ENCODE results near the gene FBXO5.

FBXO5 gene

GRCh38 chr6:152982904-152983636, at the start of gene FBXO5:
Gene FBXO5, minus strand, starts transcription at chr6:152983041. Its CDS starts 82 bp downstream, at chr6:152982959.
- Mint-ChIP-seq H3K36me3 (no peaks in the 10 kb centered on the region), H3K27me3 (no peaks in the 10 kb centered on the region), H3K9me3 (ENCODE audit: low read depth) (no peaks in the 10 kb centered on the region), H3K27ac (peak within 1 kb of the TSS; percentile 99), H3K4me1 (ENCODE audit: low read depth) (peaks cover 52% of the 10 kb centered on the region), H3K4me3 (peak within 1 kb of the TSS; percentile 98)

GRCh38 chr6:153032255-153032882, 49.5 kb upstream of the FBXO5 start:
- no peak overlapping the region for H3K27ac Mint-ChIP-seq
- H3K27me3 Mint-ChIP-seq: peaks cover 5% of the 10 kb centered on the region
- no peak overlapping the region for H3K4me3 Mint-ChIP-seq
- H3K9me3 Mint-ChIP-seq (ENCODE audit: low read depth): no peaks in the 10 kb centered on the region
- H3K36me3 Mint-ChIP-seq: no peaks in the 10 kb centered on the region
- no peaks in the 10 kb centered on the region for H3K4me1 Mint-ChIP-seq (ENCODE audit: low read depth)

DNA sequence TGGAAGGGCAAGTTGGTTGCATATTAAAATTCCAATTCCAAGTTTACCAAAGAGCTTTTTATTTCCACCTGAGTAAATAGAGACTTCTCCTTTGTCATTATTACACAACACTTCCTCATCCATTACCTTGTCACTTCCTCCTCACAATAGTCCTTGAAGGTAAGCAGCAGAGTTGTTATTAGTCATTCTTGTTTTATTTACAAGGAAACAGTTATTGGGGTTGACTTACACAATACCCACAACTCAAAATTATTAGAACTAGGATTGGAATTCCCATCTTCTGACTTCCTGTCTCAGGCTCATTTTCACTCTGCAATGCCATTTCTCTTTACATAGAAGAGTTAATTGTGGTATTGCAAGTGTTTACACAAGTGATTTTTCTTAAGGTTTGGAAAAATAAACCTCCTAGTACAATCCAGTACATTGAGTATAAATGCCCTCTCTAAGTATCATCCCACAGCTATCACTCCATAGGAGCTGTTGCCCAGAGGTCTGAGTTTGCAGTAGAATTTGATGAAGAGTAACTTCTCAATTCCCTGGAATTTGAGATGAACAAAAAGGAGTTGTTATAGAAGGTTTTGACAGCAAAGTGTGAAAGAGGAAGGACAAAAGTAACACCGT, 48.6 kb upstream of the FBXO5 start:
- no peaks in the 10 kb centered on the region for H3K36me3 Mint-ChIP-seq

GRCh38 chr6:153028963-153029362, 46.1 kb upstream of the FBXO5 start:
- H3K4me3 Mint-ChIP-seq: no peak overlapping the region

More for the DNA sequence above, 48.6 kb upstream of the FBXO5 start:
- Mint-ChIP-seq H3K4me3 (no peak overlapping the region), H3K27me3 (peaks cover 5% of the 10 kb centered on the region), H3K9me3 (ENCODE audit: low read depth) (no peaks in the 10 kb centered on the region), H3K4me1 (ENCODE audit: low read depth) (no peaks in the 10 kb centered on the region), H3K27ac (no peak overlapping the region)

DNA sequence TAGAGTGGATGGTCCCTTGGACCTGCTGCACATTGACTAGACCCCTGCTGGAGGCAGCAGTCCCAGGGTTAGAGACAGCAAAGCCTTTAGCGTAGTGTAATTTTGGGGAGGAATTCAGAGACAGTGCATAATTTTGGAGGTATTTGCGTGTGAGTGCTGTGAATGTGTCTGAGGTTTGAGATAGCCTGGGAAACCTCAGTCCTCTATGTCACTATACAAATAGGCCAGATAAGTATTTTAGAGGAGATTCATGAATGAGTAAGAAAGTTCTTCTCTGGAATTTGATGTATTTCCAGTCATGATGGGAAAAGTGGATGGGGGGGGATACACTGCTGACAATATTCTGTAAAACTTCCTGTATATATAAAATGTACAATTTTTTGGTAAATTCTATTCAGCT, 45.4 kb upstream of the FBXO5 start:
- Mint-ChIP-seq H3K4me1 (ENCODE audit: low read depth) (no peaks in the 10 kb centered on the region), H3K27ac (no peak overlapping the region), H3K27me3 (peaks cover 7% of the 10 kb centered on the region), H3K4me3 (no peak overlapping the region), H3K36me3 (no peaks in the 10 kb centered on the region), H3K9me3 (ENCODE audit: low read depth) (no peaks in the 10 kb centered on the region)

More at GRCh38 chr6:153028963-153029362, 46.1 kb upstream of the FBXO5 start:
- Mint-ChIP-seq H3K36me3 (no peaks in the 10 kb centered on the region), H3K4me1 (ENCODE audit: low read depth) (no peaks in the 10 kb centered on the region), H3K9me3 (ENCODE audit: low read depth) (no peaks in the 10 kb centered on the region), H3K27me3 (peaks cover 7% of the 10 kb centered on the region), H3K27ac (no peak overlapping the region)

DNA sequence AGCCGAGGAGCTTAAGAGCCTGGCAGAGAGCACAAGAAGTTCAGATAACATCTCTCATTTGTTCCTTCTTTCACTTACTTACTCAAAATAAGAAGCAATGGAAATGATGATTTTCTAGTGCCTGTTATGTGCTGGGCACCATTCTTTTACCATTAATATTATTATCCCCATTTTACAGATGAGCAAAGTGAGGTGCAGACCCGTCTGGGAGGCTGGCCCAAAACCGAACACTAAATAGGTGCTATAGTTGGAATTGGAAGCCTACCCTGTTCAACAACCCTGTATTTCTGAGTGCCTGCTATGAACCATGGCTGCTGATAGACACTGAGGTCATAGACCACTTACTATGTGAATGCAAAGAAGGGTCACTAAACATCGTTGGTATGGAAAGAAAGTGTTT, 44.6 kb upstream of the FBXO5 start:
- no peaks in the 10 kb centered on the region for H3K36me3 Mint-ChIP-seq

DNA sequence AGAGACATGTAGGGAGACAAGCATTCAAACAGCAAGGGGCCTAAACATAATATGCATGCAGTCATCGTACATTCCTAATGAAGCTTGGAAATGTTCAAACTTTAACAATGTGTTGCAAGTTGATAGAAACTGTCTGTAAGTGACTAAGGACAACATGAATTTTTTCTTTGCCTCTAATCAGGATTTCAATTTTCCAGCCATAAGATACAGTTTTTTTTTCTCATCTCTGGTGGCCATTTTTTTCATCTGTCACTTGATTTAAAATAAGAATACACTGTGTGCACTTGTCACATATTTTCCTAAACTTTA, 41.8 kb upstream of the FBXO5 start:
- Mint-ChIP-seq H3K36me3 (no peaks in the 10 kb centered on the region), H3K27ac (no peak overlapping the region)

More for the DNA sequence above, 44.6 kb upstream of the FBXO5 start:
- Mint-ChIP-seq H3K27me3 (peaks cover 8% of the 10 kb centered on the region), H3K4me1 (ENCODE audit: low read depth) (no peaks in the 10 kb centered on the region), H3K4me3 (no peak overlapping the region), H3K27ac (no peak overlapping the region), H3K9me3 (ENCODE audit: low read depth) (no peaks in the 10 kb centered on the region)

DNA sequence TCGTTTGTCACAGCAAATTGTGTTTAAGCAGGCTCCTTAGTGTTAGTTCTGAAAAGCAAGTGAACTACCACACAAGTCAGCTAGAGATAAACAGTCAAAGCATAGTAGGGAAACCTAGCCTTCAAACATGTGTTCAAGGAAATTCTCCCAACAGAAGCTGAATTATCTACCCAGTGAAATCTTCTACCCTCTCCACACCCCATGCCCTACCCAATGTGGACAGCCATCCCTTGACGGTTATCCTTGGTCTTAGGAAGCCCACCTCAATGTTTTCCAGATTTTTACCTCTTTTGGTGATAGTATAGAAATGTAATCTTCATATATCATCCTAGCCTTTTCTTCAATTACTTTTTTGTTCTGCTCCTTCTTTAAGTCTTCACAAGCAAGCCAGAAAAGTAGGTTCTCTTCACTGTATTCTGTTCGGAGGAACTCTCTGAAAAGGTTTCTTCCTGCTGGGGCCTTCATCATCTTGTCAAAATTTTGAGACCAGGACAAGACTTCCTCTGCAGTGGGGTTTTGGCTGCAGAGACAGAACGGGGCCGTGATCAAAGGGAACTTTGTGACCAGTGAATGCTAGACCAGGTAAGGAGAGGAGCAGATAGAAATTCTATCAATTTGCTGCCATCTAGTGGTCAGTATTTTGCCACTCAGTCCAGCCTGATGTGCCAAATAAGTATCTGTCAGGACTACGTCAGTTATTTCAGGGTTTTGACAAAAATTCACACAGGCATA, 41.3 kb upstream of the FBXO5 start:
- H3K4me3 Mint-ChIP-seq: no peak overlapping the region
- no peaks in the 10 kb centered on the region for H3K9me3 Mint-ChIP-seq (ENCODE audit: low read depth)
- no peak overlapping the region for H3K27ac Mint-ChIP-seq
- H3K36me3 Mint-ChIP-seq: no peaks in the 10 kb centered on the region
- no peaks in the 10 kb centered on the region for H3K4me1 Mint-ChIP-seq (ENCODE audit: low read depth)
- peaks cover 8% of the 10 kb centered on the region for H3K27me3 Mint-ChIP-seq

More for the DNA sequence above, 41.8 kb upstream of the FBXO5 start:
- Mint-ChIP-seq H3K4me1 (ENCODE audit: low read depth) (no peaks in the 10 kb centered on the region), H3K27me3 (peaks cover 6% of the 10 kb centered on the region), H3K4me3 (no peak overlapping the region), H3K9me3 (ENCODE audit: low read depth) (no peaks in the 10 kb centered on the region)

DNA sequence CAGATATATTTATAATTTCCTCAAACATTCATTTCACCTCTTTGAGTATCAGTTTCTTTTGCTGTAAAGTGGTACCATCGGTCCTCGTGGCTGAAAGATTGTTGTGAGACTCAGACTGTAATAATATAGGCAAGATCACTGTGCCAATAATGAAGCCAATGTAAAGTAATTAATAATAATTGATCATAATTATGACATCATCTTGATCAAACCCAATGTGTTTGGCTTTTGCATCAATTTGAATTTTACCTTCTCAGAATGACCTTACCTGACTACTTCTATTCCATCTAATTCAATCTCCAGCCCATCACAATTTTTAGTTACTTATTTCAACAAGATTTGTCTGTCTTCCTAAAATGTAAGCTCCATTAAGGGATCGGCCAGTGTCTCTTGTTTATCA, 35.5 kb upstream of the FBXO5 start:
- Mint-ChIP-seq H3K9me3 (ENCODE audit: low read depth) (no peaks in the 10 kb centered on the region), H3K36me3 (no peaks in the 10 kb centered on the region), H3K4me3 (no peak overlapping the region), H3K4me1 (ENCODE audit: low read depth) (no peaks in the 10 kb centered on the region), H3K27ac (no peak overlapping the region), H3K27me3 (peaks cover 18% of the 10 kb centered on the region)

DNA sequence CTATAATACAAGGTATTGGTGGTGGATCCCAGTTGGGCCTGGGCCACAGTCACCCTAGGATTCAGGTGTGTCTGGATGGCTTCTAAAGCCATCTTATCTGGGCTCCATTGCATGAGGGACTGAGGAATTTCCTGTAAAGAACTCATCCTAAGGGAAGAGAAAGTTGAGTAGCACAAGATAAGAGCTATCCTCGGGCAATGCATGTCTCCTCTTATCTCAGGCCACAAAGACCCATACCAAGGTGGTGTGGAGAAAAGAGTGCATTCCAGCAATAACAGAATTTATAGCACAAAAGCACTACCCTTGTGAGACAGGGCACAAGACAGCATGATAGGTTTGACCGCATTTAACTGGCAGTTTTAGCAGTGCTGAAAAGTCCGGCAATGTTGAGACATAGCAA, 34.0 kb upstream of the FBXO5 start:
- Mint-ChIP-seq H3K9me3 (ENCODE audit: low read depth) (no peaks in the 10 kb centered on the region), H3K4me3 (no peak overlapping the region), H3K36me3 (no peaks in the 10 kb centered on the region), H3K4me1 (ENCODE audit: low read depth) (no peaks in the 10 kb centered on the region), H3K27ac (no peak overlapping the region), H3K27me3 (peaks cover 17% of the 10 kb centered on the region)

DNA sequence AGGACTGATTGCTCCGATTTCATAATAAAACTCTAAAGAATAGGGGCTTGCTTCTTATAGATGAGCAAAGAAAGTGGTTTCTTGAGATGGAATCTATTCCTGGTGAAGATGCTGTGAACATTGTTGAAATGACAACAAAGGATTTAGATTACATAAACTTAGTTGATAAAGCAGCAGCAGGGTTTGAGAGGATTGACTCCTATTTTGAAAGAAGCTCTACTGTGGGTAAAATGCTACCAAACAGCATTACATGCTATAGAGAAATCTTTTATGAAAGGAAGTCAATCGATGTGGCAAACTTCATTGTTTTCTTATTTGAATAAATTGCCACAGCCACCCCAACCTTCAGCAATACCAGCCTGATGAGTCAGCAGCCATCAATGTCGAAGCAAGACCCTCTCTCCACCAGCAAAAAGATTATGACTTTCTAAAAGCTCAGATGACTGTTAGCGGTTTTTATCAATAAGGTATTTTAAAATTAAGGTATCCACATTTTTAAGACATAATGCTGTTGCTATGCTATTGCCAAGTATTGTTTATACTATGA, 32.3 kb upstream of the FBXO5 start:
- no peak overlapping the region for H3K4me3 Mint-ChIP-seq
- no peaks in the 10 kb centered on the region for H3K4me1 Mint-ChIP-seq (ENCODE audit: low read depth)
- H3K27me3 Mint-ChIP-seq: peaks cover 15% of the 10 kb centered on the region
- H3K27ac Mint-ChIP-seq: no peak overlapping the region
- H3K36me3 Mint-ChIP-seq: no peaks in the 10 kb centered on the region
- H3K9me3 Mint-ChIP-seq (ENCODE audit: low read depth): no peaks in the 10 kb centered on the region

DNA sequence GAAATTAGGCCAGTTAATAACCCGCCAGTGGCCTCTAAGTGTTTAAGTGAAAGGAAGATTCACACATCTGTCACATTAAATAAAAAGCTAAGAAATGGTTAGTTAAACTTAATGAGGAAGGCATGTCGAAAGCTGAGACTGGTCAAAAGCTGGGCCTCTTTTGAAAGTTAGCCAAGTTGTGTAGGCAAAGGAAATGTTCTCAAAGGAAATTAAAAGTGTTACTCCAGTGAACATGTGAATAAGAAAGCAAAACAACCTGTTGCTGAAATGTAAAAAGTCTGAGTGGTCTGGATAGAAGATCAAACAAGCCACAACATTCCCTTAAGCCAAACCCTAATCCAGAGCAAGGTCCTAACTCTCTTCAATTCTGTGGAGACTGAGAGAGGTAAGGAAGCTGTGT, 30.6 kb upstream of the FBXO5 start:
- Mint-ChIP-seq H3K36me3 (no peaks in the 10 kb centered on the region), H3K4me1 (ENCODE audit: low read depth) (no peaks in the 10 kb centered on the region), H3K9me3 (ENCODE audit: low read depth) (no peaks in the 10 kb centered on the region), H3K27ac (no peak overlapping the region), H3K27me3 (peaks cover 9% of the 10 kb centered on the region), H3K4me3 (no peak overlapping the region)

DNA sequence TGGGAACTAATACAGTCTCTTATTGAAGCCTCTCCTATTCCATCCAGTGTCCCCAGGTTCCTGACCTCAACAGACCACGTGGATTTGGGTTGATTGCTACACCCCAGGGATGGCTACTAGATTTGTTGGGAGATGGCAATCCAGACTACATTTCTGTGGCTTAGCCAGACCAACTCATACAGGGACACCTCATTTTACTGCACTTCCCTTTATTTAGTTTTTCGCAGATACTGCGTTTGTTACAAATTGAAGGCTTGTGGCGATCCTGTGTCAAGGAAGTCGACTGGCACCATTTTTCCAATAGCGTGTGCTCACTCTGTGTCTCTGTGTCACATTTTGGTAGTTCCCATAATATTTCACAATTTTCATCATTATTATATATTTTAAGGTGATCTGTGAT, 30.0 kb upstream of the FBXO5 start:
- Mint-ChIP-seq H3K36me3 (no peaks in the 10 kb centered on the region), H3K4me1 (ENCODE audit: low read depth) (no peaks in the 10 kb centered on the region), H3K27me3 (peaks cover 9% of the 10 kb centered on the region), H3K4me3 (no peak overlapping the region), H3K27ac (no peak overlapping the region), H3K9me3 (ENCODE audit: low read depth) (no peaks in the 10 kb centered on the region)

- Mint-ChIP-seq H3K27me3 (no peaks in the 10 kb centered on the region), H3K9me3 (ENCODE audit: low read depth) (no peaks in the 10 kb centered on the region), H3K27ac (peak overlapping the region; percentile 96), H3K36me3 (peaks cover 8% of the 10 kb centered on the region), H3K4me1 (ENCODE audit: low read depth) (peaks cover 43% of the 10 kb centered on the region), H3K4me3 (peak overlapping the region; percentile 100)
Measured at GRCh38 chr6:153003366-153003690, 20.5 kb upstream of the FBXO5 start.
